Right lobe of liver (tissue), 6 donors: ENCODE measurements around the gene SPATA3. TPM values are rescaled to one million over a fixed set of nuclear protein-coding genes. Genes with fewer than 3 reads are reported as not detected.
A peak's percentile ranks its signal among the peaks of the same experiment; 100 is the strongest.

Experiments used
- ATAC-seq, 4 donors: fragments of 200-7000 bp; cut with Tn5 transposase; one replicate each; pipeline ENCODE4 v1.9.1; 2020; ENCODE audit warnings: mild to moderate bottlenecking in 4 of 4, moderate library complexity in 4 of 4
- DNase-seq, 3 donors: peaks; one replicate each; pipeline ENCODE4 v3.0.0-alpha.2; 2020
- H3K27ac ChIP-seq, 3 donors: fragments of 200-600 bp; one replicate each; pipeline ENCODE4 v1.8.0; 2022
- H3K27me3 ChIP-seq, 2 donors: fragments of 200-600 bp; one replicate each; pipeline ENCODE4 v1.8.0; 2022
- H3K36me3 ChIP-seq, 4 donors: fragments of 200-600 bp; sonication (generic) in 1 of 4; one replicate each; pipeline versions ENCODE4 v1.5.1 to v1.8.0; 2017 to 2022; ENCODE audit warnings: control low read depth in 1 of 4
- H3K4me1 ChIP-seq, 4 donors: fragments of 200-600 bp; sonication (generic) in 1 of 4; one replicate each; pipeline versions ENCODE4 v1.5.1 to v1.8.0; 2017 to 2022; ENCODE audit warnings: control low read depth in 1 of 4
- H3K4me3 ChIP-seq, 3 donors: fragments of 200-600 bp; one replicate each; pipeline ENCODE4 v1.8.0; 2022
- H3K9me3 ChIP-seq, 4 donors: fragments of 200-600 bp; sonication (generic) in 1 of 4; one replicate each; pipeline versions ENCODE4 v1.5.1 to v1.8.0; 2017 to 2022; ENCODE audit warnings: control low read depth in 1 of 4
- CTCF ChIP-seq, 4 donors: fragments of 200-600 bp in 3 of 4; fragments of 450-650 bp in 1 of 4; IDR thresholded peaks; one replicate each; pipeline versions ENCODE4 v1.5.1 to v1.8.0; 2016 to 2022; ENCODE audit warnings: antibody characterized with exemption in 4 of 4, mild to moderate bottlenecking in 2 of 4
- POLR2A ChIP-seq: fragments of 450-650 bp; IDR thresholded peaks from one replicate; pipeline ENCODE4 v1.6.1; 2017; ENCODE audit warnings: antibody characterized with exemption, mild to moderate bottlenecking
- WGBS: methylation state at CpG from one replicate; pipeline ENCODE4 v1.1.6; 2018; ENCODE audit warnings: low coverage, low lambda C conversion rate; ENCODE audit not compliant: insufficient coverage; ENCODE audit errors: missing lambda C conversion rate; 5-methylcytosine and 5-hydroxymethylcytosine counted together
- intact Hi-C, 2 donors: fragments of 100-400 bp; cut with DNase I; formaldehyde crosslinking; loops; one replicate each; pipeline versions ENCODE4 v1.11.2 to v1.14.1; 2022
- total RNA-seq, 6 experiments: library from RNA; depleted of rRNA in 2 of 6; stranded (reverse); fragments of >200 nt in 2 of 6; fragmentation: NEBNext Ultra II Directional in 3 of 6; extraction: Animal tissue kit (Norgen Biotek cat#: 25700) in 3 of 6; gene quantifications; one replicate each; pipeline versions ENCODE4 v1.1.0 to v1.2.4, GENCODE V29; 2016 to 2023
- donor health status: DM: no; HTN: yes; CAD: no.
- donor health status: DM: no; HTN: no; CAD: no.
- donor health status: DM: no; HTN: no; CAD: no.
- donor health status: DM: no; HTN: yes; CAD: no.
- donor health status: DM: no; HTN: yes; CAD: no.

Gene SPATA3
- total RNA-seq, 6 experiments from 2014 or later, result not detected

DNA sequence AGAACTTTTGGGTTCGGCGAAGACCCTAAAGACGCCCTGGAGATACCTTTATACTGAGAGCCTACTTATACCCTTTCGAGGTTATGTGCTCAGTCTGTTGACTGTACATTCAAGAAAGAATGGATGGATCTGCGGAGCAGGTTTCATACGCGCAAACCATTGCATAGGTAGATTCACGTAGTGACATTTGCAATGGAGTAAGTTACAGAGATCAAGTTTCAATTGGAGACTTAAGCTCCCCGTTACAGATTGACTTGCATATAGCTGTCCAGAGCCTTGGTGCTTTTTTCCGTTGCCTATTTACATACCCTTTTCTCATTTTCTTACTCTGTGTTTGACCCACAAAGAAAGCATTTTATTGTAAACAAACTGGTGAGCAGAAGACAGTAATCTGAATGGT lies 61.7 kb downstream of the SPATA3 start:
- Histone ChIP-seq H3K27ac (peak overlapping the region in 2 of 3 donors; percentile 96 to 99), H3K4me1 (peaks cover 0 to 48% (median 11%) of the 10 kb centered on the region in 4 donors), H3K4me3 (peak overlapping the region; percentile 90 to 93 (median 92)), H3K36me3 (peaks cover 0 to 7% (median under 1%) of the 10 kb centered on the region in 4 donors), H3K9me3 (no peaks in the 10 kb centered on the region), H3K27me3 (no peaks in the 10 kb centered on the region)
- intact Hi-C loops, result no loop called here
- WGBS, result 2% methylated on average over 10 of the region's 10 CpGs
- DNase-seq (no peak), ATAC-seq (no peak)
- TF ChIP-seq POLR2A (no peak), CTCF (IDR thresholded peaks at IDR 0.05) (no peak)

Other genes starting within 250 kb of the SPATA3 start
- gene ITM2C, start 131.2 kb upstream of the SPATA3 start, total RNA-seq, result 10 to 100 TPM; 11.1 to 26.9 (median 24.2) TPM
- gene GPR55, start 70.9 kb upstream of the SPATA3 start, total RNA-seq, result under 1 TPM in 3 of 6 experiments, not detected in 3; 0.06 to 0.12 (median 0.07) TPM
- gene C2orf72, start 41.4 kb downstream of the SPATA3 start, total RNA-seq, result 100 to 1,000 TPM in 2 of 6 experiments, 10 to 100 TPM in 4; 76.0 to 167 (median 85.9) TPM
- 10 to 100 TPM; 46.4 to 62.3 (median 55.5) TPM for gene PSMD1, start 60.7 kb downstream of the SPATA3 start, total RNA-seq
- gene HTR2B, start 128.9 kb downstream of the SPATA3 start, total RNA-seq, result under 1 TPM; 0.09 to 0.99 (median 0.45) TPM
- 1 to 10 TPM; 1.5 to 7.7 (median 2.4) TPM for gene ARMC9, start 202.5 kb downstream of the SPATA3 start, total RNA-seq